H1 (cell line): ENCODE measurements around the gene HCAR1. TPM values are rescaled to one million over a fixed set of nuclear protein-coding genes. Genes with fewer than 3 reads are reported as not detected.

Source experiments
- CTCF ChIA-PET: fragments of 300-600 bp; sonication (Branson Sonifier 250); formaldehyde crosslinking; loops from one replicate; lab custom pipeline; 2021; ENCODE audit not compliant: partially characterized antibody; lab: Charles Lee
- POLR2A ChIA-PET: fragments of 300-600 bp; sonication (Branson Sonifier 250); formaldehyde crosslinking; loops from one replicate; lab custom pipeline; 2021; ENCODE audit warnings: inconsistent platforms; ENCODE audit not compliant: partially characterized antibody; lab: Charles Lee
- DNase-seq, 2 experiments: peaks; one replicate each; pipeline versions ENCODE4 v3.0.0 to v3.0.0-alpha.2; 2010 to 2022; ENCODE audit warnings: low spot score in 2 of 2, low read depth in 1 of 2, mixed read lengths in 1 of 2
- FAIRE-seq: peaks from 2 replicates; lab custom pipeline; 2011; peaks lifted over from hg19 to GRCh38; lab: Jason Lieb, UNC
- H2AFZ ChIP-seq: 2 replicates; pipeline ENCODE4 v1.8.1; 2012; ENCODE audit warnings: low read length, inconsistent platforms
- H2AK5ac ChIP-seq: 2 replicates; pipeline ENCODE4 v1.6.1; 2013; ENCODE audit warnings: low read depth, low read length
- H2BK120ac ChIP-seq: replicated peaks from 2 replicates; pipeline ENCODE3; 2013; ENCODE audit warnings: low read depth, low read length, inconsistent platforms
- H2BK12ac ChIP-seq: 2 replicates; pipeline ENCODE4 v1.6.1; 2013; ENCODE audit warnings: low read depth, low read length
- H2BK15ac ChIP-seq: 2 replicates; pipeline ENCODE4 v1.6.1; 2013; ENCODE audit warnings: low read length
- H2BK20ac ChIP-seq: 2 replicates; pipeline ENCODE4 v1.6.1; 2013; ENCODE audit warnings: low read length
- H2BK5ac ChIP-seq: 2 replicates; pipeline ENCODE4 v1.6.1; 2013; ENCODE audit warnings: low read depth, low read length
- H3K14ac ChIP-seq: 2 replicates; pipeline ENCODE4 v1.6.1; 2013; ENCODE audit warnings: inconsistent platforms; ENCODE audit not compliant: insufficient read length
- H3K18ac ChIP-seq: 2 replicates; pipeline ENCODE4 v1.6.1; 2013; ENCODE audit warnings: low read length; ENCODE audit errors: extremely low read depth
- H3K23ac ChIP-seq: 2 replicates; pipeline ENCODE4 v1.6.1; 2013; ENCODE audit warnings: inconsistent platforms; ENCODE audit not compliant: insufficient read length
- H3K23me2 ChIP-seq: 2 replicates; pipeline ENCODE4 v1.6.1; 2013; ENCODE audit warnings: low read depth, low read length
- H3K27ac ChIP-seq: 2 replicates; pipeline ENCODE4 v1.6.1; 2011; ENCODE audit warnings: low read depth, low read length, inconsistent platforms
- H3K27me3 ChIP-seq, 4 experiments: replicated peaks in 1 of 4; 1 replicate in 1 of 4; 2 replicates in 3 of 4; pipeline versions ENCODE4 v1.6.1 to v1.8.1; 2011 to 2013; ENCODE audit warnings: low read length in 3 of 4, mild to moderate bottlenecking in 3 of 4, inconsistent platforms in 2 of 4, mixed read lengths in 2 of 4, moderate library complexity in 1 of 4; ENCODE audit not compliant: control insufficient read depth in 3 of 4, insufficient read depth in 3 of 4; ENCODE audit errors: extremely low read depth in 1 of 4
- H3K36me3 ChIP-seq, 4 experiments: 2 replicates each; pipeline versions ENCODE4 v1.6.1 to v1.8.1; 2011 to 2013; ENCODE audit warnings: mild to moderate bottlenecking in 4 of 4, low read length in 3 of 4, moderate library complexity in 2 of 4, control low read depth in 1 of 4, inconsistent platforms in 1 of 4; ENCODE audit not compliant: insufficient read depth in 4 of 4, control insufficient read depth in 2 of 4
- H3K4ac ChIP-seq: replicated peaks from 2 replicates; pipeline ENCODE3; 2013; ENCODE audit warnings: low read length, low read depth, mixed read lengths, inconsistent platforms; ENCODE audit not compliant: insufficient read length
- H3K4me1 ChIP-seq, 4 experiments: replicated peaks in 1 of 4; 1 replicate in 1 of 4; 2 replicates in 3 of 4; pipeline versions ENCODE4 v1.6.1 to v1.8.1; 2011 to 2013; ENCODE audit warnings: low read length in 3 of 4, inconsistent platforms in 2 of 4, mixed read lengths in 1 of 4; ENCODE audit not compliant: insufficient read depth in 4 of 4, control insufficient read depth in 3 of 4
- H3K4me2 ChIP-seq, 2 experiments: 2 replicates each; pipeline versions ENCODE4 v1.6.1 to v1.8.1; 2011 to 2013; ENCODE audit warnings: low read depth in 2 of 2, low read length in 2 of 2, control low read depth in 1 of 2, inconsistent platforms in 1 of 2, mild to moderate bottlenecking in 1 of 2; ENCODE audit not compliant: insufficient read depth in 1 of 2
- H3K4me3 ChIP-seq, 4 experiments: fragments of 200-600, 300-600 bp in 1 of 4; sonication (generic), shearing (Covaris generic), sonication (Bioruptor Twin) in 1 of 4; 2 replicates each; pipeline versions ENCODE4 v1.5.1 to v1.8.1; 2011 to 2016; ENCODE audit warnings: low read length in 4 of 4, low read depth in 3 of 4, control low read depth in 2 of 4, inconsistent platforms in 2 of 4, mild to moderate bottlenecking in 2 of 4, mixed read lengths in 1 of 4, moderate library complexity in 1 of 4; ENCODE audit not compliant: insufficient read depth in 2 of 4; ENCODE audit errors: extremely low read depth in 1 of 4
- H3K56ac ChIP-seq: replicated peaks from 2 replicates; pipeline ENCODE3; 2013; ENCODE audit warnings: low read depth, mild to moderate bottlenecking, mixed read lengths, low read length, inconsistent platforms; ENCODE audit not compliant: insufficient read length
- H3K79me1 ChIP-seq: 2 replicates; pipeline ENCODE4 v1.6.1; 2013; ENCODE audit warnings: low read depth, low read length, control low read depth
- H3K79me2 ChIP-seq, 2 experiments: 2 replicates each; pipeline versions ENCODE4 v1.6.1 to v1.8.1; 2012 to 2013; ENCODE audit warnings: low read length in 2 of 2, mild to moderate bottlenecking in 2 of 2, inconsistent platforms in 1 of 2; ENCODE audit not compliant: insufficient read depth in 2 of 2, control insufficient read depth in 1 of 2
- H3K9ac ChIP-seq, 4 experiments: replicated peaks in 1 of 4; 1 replicate in 1 of 4; 2 replicates in 3 of 4; pipeline versions ENCODE4 v1.6.1 to v1.8.1; 2011 to 2013; ENCODE audit warnings: low read depth in 3 of 4, low read length in 3 of 4, control low read depth in 2 of 4, mild to moderate bottlenecking in 2 of 4, moderate library complexity in 2 of 4, inconsistent platforms in 1 of 4; ENCODE audit errors: extremely low read depth in 1 of 4
- H3K9me3 ChIP-seq, 2 experiments: 2 replicates each; pipeline versions ENCODE4 v1.6.1 to v1.8.1; 2012 to 2013; ENCODE audit warnings: mild to moderate bottlenecking in 2 of 2, moderate library complexity in 2 of 2, control low read depth in 1 of 2, inconsistent platforms in 1 of 2, low read depth in 1 of 2, low read length in 1 of 2, mixed read lengths in 1 of 2; ENCODE audit not compliant: insufficient read depth in 2 of 2
- H4K20me1 ChIP-seq, 2 experiments: replicated peaks in 1 of 2; 2 replicates each; pipeline versions ENCODE3 to v1.8.1; 2011 to 2013; ENCODE audit warnings: inconsistent platforms in 2 of 2, low read length in 2 of 2, mild to moderate bottlenecking in 1 of 2; ENCODE audit not compliant: insufficient read depth in 2 of 2, control insufficient read depth in 1 of 2
- H4K5ac ChIP-seq: 2 replicates; pipeline ENCODE4 v1.6.1; 2013; ENCODE audit warnings: low read length, low read depth, mixed read lengths, inconsistent platforms; ENCODE audit not compliant: insufficient read length
- H4K8ac ChIP-seq: 2 replicates; pipeline ENCODE4 v1.8.0; 2013; ENCODE audit warnings: mild to moderate bottlenecking, moderate library complexity, low read length, inconsistent platforms; ENCODE audit not compliant: insufficient read depth; ENCODE audit errors: extremely low read depth
- H4K91ac ChIP-seq: replicated peaks from 2 replicates; pipeline ENCODE3; 2013; ENCODE audit warnings: low read length, mixed read lengths, inconsistent platforms; ENCODE audit not compliant: insufficient read length
- ASH2L ChIP-seq: fragments of 200-600, 300-600 bp; sonication (generic); IDR thresholded peaks from one replicate; pipeline ENCODE4 v1.7.1; 2017; ENCODE audit warnings: low read length
- BRCA1 ChIP-seq: IDR thresholded peaks from 2 replicates; pipeline ENCODE4 v1.6.1; 2012; ENCODE audit warnings: low read depth, low read length, improper control_type of control experiment
- CBX5 ChIP-seq: fragments of 300-800, 300-1000 bp; sonication (generic); IDR thresholded peaks from 2 replicates; pipeline ENCODE4 v1.7.1; 2016; ENCODE audit warnings: antibody characterized with exemption, low read length, low read depth
- EZH2 ChIP-seq: fragments of 200-600 bp; sonication (generic); IDR thresholded peaks from 2 replicates; pipeline ENCODE4 v1.7.1; 2012; ENCODE audit warnings: low read depth, mild to moderate bottlenecking, moderate library complexity, low read length, inconsistent platforms; ENCODE audit not compliant: severe bottlenecking
- GTF2F1 ChIP-seq: IDR thresholded peaks from 2 replicates; pipeline ENCODE4 v1.6.1; 2012; ENCODE audit warnings: low read depth, low read length, improper control_type of control experiment, borderline replicate concordance
- KDM4A ChIP-seq: IDR thresholded peaks from one replicate; pipeline ENCODE4 v1.7.1; 2012; ENCODE audit warnings: low read depth, mild to moderate bottlenecking, moderate library complexity, low read length, inconsistent platforms; ENCODE audit not compliant: severe bottlenecking
- POLR2AphosphoS5 ChIP-seq: IDR thresholded peaks from 2 replicates; pipeline ENCODE4 v1.6.1; 2011; ENCODE audit warnings: low read depth, low read length
- RXRA ChIP-seq: IDR thresholded peaks from 2 replicates; pipeline ENCODE4 v1.6.1; 2011; ENCODE audit warnings: low read depth, mild to moderate bottlenecking, low read length, moderate library complexity; ENCODE audit not compliant: insufficient read depth
- SRF ChIP-seq: IDR thresholded peaks from 2 replicates; pipeline ENCODE4 v1.6.1; 2011; ENCODE audit warnings: mild to moderate bottlenecking, low read depth, low read length, moderate library complexity
- WGBS, 2 experiments: shearing (Covaris generic) in 1 of 2; methylation state at CpG; one replicate each; pipeline versions ENCODE4 v1.1.6 to v1.1.7; 2013 to 2015; ENCODE audit warnings: low lambda C conversion rate in 2 of 2, mixed read lengths in 2 of 2, inconsistent platforms in 1 of 2, low coverage in 1 of 2, missing lambda C conversion rate in 1 of 2; ENCODE audit not compliant: insufficient replicate concordance in 2 of 2, insufficient coverage in 1 of 2, insufficient read length in 1 of 2; ENCODE audit errors: extremely low coverage in 1 of 2, missing lambda C conversion rate in 1 of 2; 5-methylcytosine and 5-hydroxymethylcytosine counted together
- polyA plus RNA-seq, 7 experiments: library from polyadenylated mRNA; depleted of rRNA in 3 of 7; stranded (reverse) in 5 of 7; unstranded in 2 of 7; fragments of >200 nt in 5 of 7; fragments of 200-250 nt in 2 of 7; gene quantifications; 1 replicate in 5 of 7; 2 replicates in 1 of 7; 4 replicates in 1 of 7; pipeline versions ENCODE4 v1.2.1 to v1.2.3, GENCODE V29; 2011 to 2013; ENCODE audit warnings: missing spikeins in 2 of 7, mixed read lengths in 2 of 7
- total RNA-seq: library from RNA; stranded (reverse); fragmentation: NEBNext Ultra II Directional; extraction: Animal tissue kit (Norgen Biotek cat#: 25700); gene quantifications from 2 replicates; pipeline ENCODE4 v1.2.1, GENCODE V29; 2021
- TF ChIP-seq, protein P1 (sequence below): IDR thresholded peaks from 2 replicates; pipeline ENCODE4 v1.6.1; 2012; ENCODE audit warnings: inconsistent platforms

The HCAR1 gene
- total and polyA plus RNA-seq, 2 of the 8 experiments (the other 6 are each of a cell fraction or from before 2014, with no cell fraction given): 0.02 TPM; not detected in 1

- ChIA-PET POLR2A (interaction anchor here (0.9 to 1.2 kb wide), 2 partner anchors 24 to 48 kb away, joined by 3 read pairs; no protein-coding TSS in a partner anchor), CTCF (interaction anchor here (0.6 to 1.1 kb wide), 3 partner anchors 64 to 100 kb away, joined by 3 to 4 read pairs (median 4); no protein-coding TSS in a partner anchor)
- H3K4ac ChIP-seq: no peak overlapping the region
- no peak overlapping the region for H2AFZ ChIP-seq
- DNase-seq (no peak), FAIRE-seq (no peak)
- H3K4me3 ChIP-seq: no peak overlapping the region
- 92% methylated on average over 12 of the region's 12 CpGs; no CpG with 5 or more reads in 1 of the 2 experiments for WGBS, 2 experiments
- H3K36me3 ChIP-seq: no peaks in the 10 kb centered on the region
- 0 out of 2 replicates have a peak overlapping the region, but pooled peaks have one; percentile 75 for H2BK12ac ChIP-seq
- no peak overlapping the region for H3K18ac ChIP-seq
- H3K9me3 ChIP-seq: no peaks in the 10 kb centered on the region
- no peaks in the 10 kb centered on the region for H3K79me2 ChIP-seq
- no peak overlapping the region for H3K23ac ChIP-seq
- no peak overlapping the region for H3K56ac ChIP-seq
- TF ChIP-seq EZH2: no peak
- no peak for TF ChIP-seq CBX5
- no peak for TF ChIP-seq ASH2L
- TF ChIP-seq POLR2AphosphoS5: no peak
- TF ChIP-seq SRF: no peak
- TF ChIP-seq, protein P1, sequence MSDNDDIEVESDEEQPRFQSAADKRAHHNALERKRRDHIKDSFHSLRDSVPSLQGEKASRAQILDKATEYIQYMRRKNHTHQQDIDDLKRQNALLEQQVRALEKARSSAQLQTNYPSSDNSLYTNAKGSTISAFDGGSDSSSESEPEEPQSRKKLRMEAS: no peak
- TF ChIP-seq GTF2F1: no peak
- TF ChIP-seq BRCA1: no peak
- no peak for TF ChIP-seq RXRA
- no peak for TF ChIP-seq KDM4A
- TF ChIP-seq, all 59 proteins: peak for 0
- no peak overlapping the region for H4K5ac ChIP-seq
- no peak overlapping the region for H4K91ac ChIP-seq
- no peak overlapping the region for H2AK5ac ChIP-seq
- no peaks in the 10 kb centered on the region; the same call in 1 of the 2 replicates for H3K23me2 ChIP-seq
- no peak overlapping the region for H3K4me2 ChIP-seq
- H3K27me3 ChIP-seq: no peaks in the 10 kb centered on the region; a peak in 1 of 7 replicates
- no peak overlapping the region for H3K14ac ChIP-seq
- H2BK5ac ChIP-seq: no peak overlapping the region; the same call in 1 of the 2 replicates
- H3K9ac ChIP-seq: no peak overlapping the region
- H2BK15ac ChIP-seq: no peak overlapping the region
- no peak overlapping the region for H3K27ac ChIP-seq
- no peaks in the 10 kb centered on the region for H3K4me1 ChIP-seq
- no peaks in the 10 kb centered on the region for H4K20me1 ChIP-seq
- no peak overlapping the region for H2BK120ac ChIP-seq
- no peak overlapping the region; the same call in 1 of the 2 replicates for H2BK20ac ChIP-seq
- H4K8ac ChIP-seq: no peak overlapping the region
- no peaks in the 10 kb centered on the region for H3K79me1 ChIP-seq
Measured at GRCh38 chr12:122724641-122725243, 5.9 kb downstream of the HCAR1 start.
